Natural killer cell (primary cell): ENCODE data around the gene ZNF787. TPM values are rescaled to one million over a fixed set of nuclear protein-coding genes. Genes with fewer than 3 reads are reported as not detected.

Experiments used
- ATAC-seq, 3 donors: fragments of 150-1000 bp in 2 of 3; fragments of 200-7000 bp in 1 of 3; cut with Tn5 transposase; 1 replicate in 1 of 3; 2 replicates in 2 of 3; pipeline ENCODE4 v1.10.0; 2021; ENCODE audit warnings: mild to moderate bottlenecking in 2 of 3, moderate library complexity in 2 of 3
- DNase-seq, 2 donors: peaks; one replicate each; pipeline versions ENCODE4 v3.0.0 to v3.0.0-alpha.2; 2013 to 2021; ENCODE audit warnings: mixed read lengths in 1 of 2
- H3K27ac ChIP-seq: one replicate; pipeline ENCODE4 v1.5.1; 2013; ENCODE audit warnings: mild to moderate bottlenecking, low read length
- H3K27me3 ChIP-seq: one replicate; pipeline ENCODE4 v1.6.1; 2013; ENCODE audit warnings: low read length; ENCODE audit not compliant: control insufficient read depth, insufficient read depth
- H3K36me3 ChIP-seq: one replicate; pipeline ENCODE4 v1.6.1; 2013; ENCODE audit warnings: low read length; ENCODE audit not compliant: control insufficient read depth, insufficient read depth
- H3K4me1 ChIP-seq: one replicate; pipeline ENCODE4 v1.6.1; 2013; ENCODE audit warnings: low read length; ENCODE audit not compliant: control insufficient read depth, insufficient read depth
- H3K4me3 ChIP-seq: one replicate; pipeline ENCODE4 v1.5.1; 2013; ENCODE audit warnings: low read length
- H3K9me3 ChIP-seq: one replicate; pipeline ENCODE4 v1.6.1; 2013; ENCODE audit warnings: low read length; ENCODE audit not compliant: control insufficient read depth, insufficient read depth
- H3K27ac Mint-ChIP-seq, 2 donors: one replicate each; pipeline ENCODE4 v1.8.0; 2022; ENCODE audit warnings: mild to moderate bottlenecking in 2 of 2, mixed read lengths in 2 of 2, moderate library complexity in 1 of 2
- H3K27me3 Mint-ChIP-seq, 2 donors: one replicate each; pipeline ENCODE4 v1.8.0; 2022; ENCODE audit warnings: low read depth in 2 of 2, mixed read lengths in 2 of 2
- H3K36me3 Mint-ChIP-seq: one replicate; pipeline ENCODE4 v1.8.0; 2022; ENCODE audit warnings: mixed read lengths
- H3K4me1 Mint-ChIP-seq, 2 donors: one replicate each; pipeline ENCODE4 v1.8.0; 2022; ENCODE audit warnings: mixed read lengths in 2 of 2
- H3K4me3 Mint-ChIP-seq: one replicate; pipeline ENCODE4 v1.8.0; 2022; ENCODE audit warnings: mild to moderate bottlenecking, moderate library complexity, mixed read lengths
- H3K9me3 Mint-ChIP-seq, 2 donors: one replicate each; pipeline ENCODE4 v1.8.0; 2022; ENCODE audit warnings: mixed read lengths in 2 of 2
- WGBS: methylation state at CpG from one replicate; pipeline ENCODE4 v1.1.7; 2013; ENCODE audit warnings: missing lambda C conversion rate; ENCODE audit not compliant: insufficient coverage; 5-methylcytosine and 5-hydroxymethylcytosine counted together
- intact Hi-C: fragments of 100-400 bp; cut with micrococcal nuclease; formaldehyde crosslinking; loops from one replicate; pipeline ENCODE4 v1.14.2; 2022
- total RNA-seq, 4 donors: library from RNA; stranded (reverse); fragments of 120-200 nt in 1 of 4; gene quantifications; one replicate each; pipeline versions ENCODE4 v1.2.3 to v1.2.4, GENCODE V29; 2013 to 2022
- TF ChIP-seq, protein P1 (sequence below): fragments of 200-600 bp; IDR thresholded peaks from one replicate; pipeline ENCODE4 v1.8.0; 2022; ENCODE audit warnings: antibody characterized with exemption

Gene ZNF787
- 10 to 100 TPM; 23.9 to 42.0 (median 36.9) TPM for total RNA-seq
- total RNA-seq (2013) = 20.6 TPM

DNA sequence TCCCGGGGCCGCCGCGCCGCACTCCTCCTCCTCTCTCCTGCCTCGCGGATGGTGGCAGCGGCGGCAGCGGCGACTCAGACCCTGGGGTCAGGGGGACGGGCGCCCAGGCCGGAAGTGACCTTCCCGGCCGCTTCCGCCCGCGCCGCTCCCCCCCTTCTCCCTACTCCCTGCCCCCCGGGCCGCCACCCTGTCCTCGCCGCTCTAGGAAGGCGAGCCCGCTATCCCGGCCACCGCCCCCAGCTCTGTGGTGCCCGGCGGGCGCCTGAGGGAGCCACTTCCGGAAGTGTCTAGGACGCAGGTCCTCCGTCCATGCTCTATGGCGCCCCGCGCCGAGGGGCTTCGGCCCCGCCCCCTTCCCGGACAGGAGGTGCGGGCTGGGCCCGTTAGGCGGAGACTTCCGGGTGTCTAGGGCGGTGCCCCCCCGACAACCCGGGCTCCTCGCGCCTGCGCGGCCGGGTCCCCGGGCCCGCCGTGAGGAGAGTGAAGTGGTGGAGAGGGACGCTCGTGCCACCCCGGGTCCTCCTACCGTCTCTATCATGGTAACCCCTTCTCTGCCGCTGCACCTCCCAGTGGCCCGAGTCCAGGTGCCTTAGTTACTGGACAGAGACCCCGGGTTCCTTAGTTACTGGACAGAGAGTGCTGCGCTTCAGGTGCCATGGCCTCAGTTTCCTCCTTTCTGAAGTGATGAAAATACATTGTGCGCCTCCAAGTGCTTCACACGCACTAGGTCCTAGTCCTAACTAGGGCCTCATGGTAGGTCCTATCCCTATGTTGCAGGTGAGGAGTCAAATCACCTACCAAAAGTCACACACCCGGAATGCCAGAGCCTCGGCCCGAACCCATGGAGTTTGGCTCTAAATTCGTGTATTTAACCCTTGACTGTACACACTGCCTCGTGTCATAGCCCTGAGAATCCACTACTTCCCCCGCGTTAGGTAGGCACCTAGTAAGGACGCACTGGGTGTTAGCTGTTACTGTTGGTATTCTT lies at the start of gene ZNF787:
ZNF787 (minus strand) TSS at position 116 of the 988 bp plus-strand sequence. CDS start 18,078 bp downstream, outside the sequence.
- Mint-ChIP-seq H3K4me1 (peaks cover 21 to 37% of the 10 kb centered on the region in 2 donors), H3K4me3 (peak within 1 kb of the TSS; percentile 97), H3K9me3 (no peaks in the 10 kb centered on the region), H3K36me3 (no peaks in the 10 kb centered on the region), H3K27me3 (no peaks in the 10 kb centered on the region), H3K27ac (peak within 1 kb of the TSS; percentile 92 to 98)
- Histone ChIP-seq H3K4me1 (peaks cover 31% of the 10 kb centered on the region), H3K27me3 (no peaks in the 10 kb centered on the region), H3K36me3 (no peaks in the 10 kb centered on the region), H3K9me3 (no peaks in the 10 kb centered on the region), H3K4me3 (peak within 1 kb of the TSS; percentile 59), H3K27ac (peak within 1 kb of the TSS; percentile 95)
- intact Hi-C loops = loop anchor here (1.0 kb wide), 2 partner anchors 19 to 194 kb away; no protein-coding TSS in a partner anchor
- peak; percentile 95 to 98 for DNase-seq
- TF ChIP-seq, protein P1, sequence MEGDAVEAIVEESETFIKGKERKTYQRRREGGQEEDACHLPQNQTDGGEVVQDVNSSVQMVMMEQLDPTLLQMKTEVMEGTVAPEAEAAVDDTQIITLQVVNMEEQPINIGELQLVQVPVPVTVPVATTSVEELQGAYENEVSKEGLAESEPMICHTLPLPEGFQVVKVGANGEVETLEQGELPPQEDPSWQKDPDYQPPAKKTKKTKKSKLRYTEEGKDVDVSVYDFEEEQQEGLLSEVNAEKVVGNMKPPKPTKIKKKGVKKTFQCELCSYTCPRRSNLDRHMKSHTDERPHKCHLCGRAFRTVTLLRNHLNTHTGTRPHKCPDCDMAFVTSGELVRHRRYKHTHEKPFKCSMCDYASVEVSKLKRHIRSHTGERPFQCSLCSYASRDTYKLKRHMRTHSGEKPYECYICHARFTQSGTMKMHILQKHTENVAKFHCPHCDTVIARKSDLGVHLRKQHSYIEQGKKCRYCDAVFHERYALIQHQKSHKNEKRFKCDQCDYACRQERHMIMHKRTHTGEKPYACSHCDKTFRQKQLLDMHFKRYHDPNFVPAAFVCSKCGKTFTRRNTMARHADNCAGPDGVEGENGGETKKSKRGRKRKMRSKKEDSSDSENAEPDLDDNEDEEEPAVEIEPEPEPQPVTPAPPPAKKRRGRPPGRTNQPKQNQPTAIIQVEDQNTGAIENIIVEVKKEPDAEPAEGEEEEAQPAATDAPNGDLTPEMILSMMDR = no peak
- ATAC-seq = peak; percentile 81 to 91 (median 83)
- 7% methylated on average over 73 of the region's 74 CpGs for WGBS

DNA sequence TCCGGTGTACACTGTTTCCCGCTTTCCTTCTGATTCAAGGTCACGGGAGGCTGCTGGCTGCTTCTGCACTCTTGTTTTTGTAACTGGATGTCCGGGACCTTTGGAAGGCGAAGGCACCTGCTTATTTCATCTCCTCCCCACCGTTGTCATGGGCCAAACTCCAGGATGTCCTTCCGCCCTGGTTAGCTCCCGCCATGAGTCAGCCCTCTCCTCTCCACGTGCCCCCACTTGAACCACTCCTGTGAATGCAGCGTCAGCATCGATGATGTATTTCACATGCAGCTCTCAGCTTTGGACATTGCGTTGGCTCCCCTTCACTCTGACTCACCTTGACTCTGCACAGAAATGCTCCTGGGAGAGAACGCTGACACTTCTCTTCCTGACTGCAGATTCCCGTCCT lies 49.2 kb upstream of the ZNF787 start:
- Histone ChIP-seq H3K27me3 (no peaks in the 10 kb centered on the region), H3K9me3 (no peaks in the 10 kb centered on the region), H3K4me1 (peaks cover 5% of the 10 kb centered on the region), H3K27ac (no peak overlapping the region), H3K36me3 (no peaks in the 10 kb centered on the region), H3K4me3 (no peak overlapping the region)
- no peak overlapping the region for H3K4me3 Mint-ChIP-seq
- TF ChIP-seq, protein P1 = no peak
- H3K9me3 Mint-ChIP-seq = no peaks in the 10 kb centered on the region
- intact Hi-C loops = loop anchor here (10.0 kb wide), 1 partner anchor 65 kb away; no protein-coding TSS in a partner anchor
- DNase-seq = no peak
- no peak overlapping the region for H3K27ac Mint-ChIP-seq
- H3K4me1 Mint-ChIP-seq = peaks cover 0 to 6% of the 10 kb centered on the region in 2 donors
- 85% methylated on average over 14 of the region's 14 CpGs for WGBS
- peaks cover 4 to 6% of the 10 kb centered on the region in 2 donors for H3K27me3 Mint-ChIP-seq
- no peaks in the 10 kb centered on the region for H3K36me3 Mint-ChIP-seq
- no peak for ATAC-seq

GRCh38 chr19:56167064-56167578 lies 46.0 kb upstream of the ZNF787 start:
- Mint-ChIP-seq H3K9me3 (no peaks in the 10 kb centered on the region), H3K27me3 (peaks cover 0 to 3% of the 10 kb centered on the region in 2 donors), H3K4me3 (no peak overlapping the region), H3K27ac (no peak overlapping the region), H3K4me1 (peaks cover 0 to 6% of the 10 kb centered on the region in 2 donors), H3K36me3 (no peaks in the 10 kb centered on the region)
- intact Hi-C loops = no loop called here
- Histone ChIP-seq H3K4me1 (peaks cover 12% of the 10 kb centered on the region), H3K36me3 (no peaks in the 10 kb centered on the region), H3K4me3 (no peak overlapping the region), H3K9me3 (no peaks in the 10 kb centered on the region), H3K27me3 (no peaks in the 10 kb centered on the region), H3K27ac (no peak overlapping the region)
- 71% methylated on average over 5 of the region's 7 CpGs for WGBS
- ATAC-seq = no peak
- DNase-seq = no peak
- TF ChIP-seq, protein P1 = no peak
